Femur (tissue), 1 donor: ENCODE data around the gene TRIM5.
A peak's percentile ranks its signal among the peaks of the same experiment; 100 is the strongest.
"Not testable (repeated sequence)": the region's sequence is repeated elsewhere in the genome, so short reads cannot be mapped to it uniquely, and the experiment has no call there.

Experiments
- DNase-seq: peaks from one replicate; pipeline ENCODE4 v3.0.0-alpha.2; 2017

The TRIM5 gene

GRCh38 chr11:5684646-5685362, at the start of gene TRIM5:
TRIM5 (minus strand) TSS chr11:5685074; CDS start chr11:5680177, 4,897 bp downstream.
- peak; percentile 93 for DNase-seq

DNA sequence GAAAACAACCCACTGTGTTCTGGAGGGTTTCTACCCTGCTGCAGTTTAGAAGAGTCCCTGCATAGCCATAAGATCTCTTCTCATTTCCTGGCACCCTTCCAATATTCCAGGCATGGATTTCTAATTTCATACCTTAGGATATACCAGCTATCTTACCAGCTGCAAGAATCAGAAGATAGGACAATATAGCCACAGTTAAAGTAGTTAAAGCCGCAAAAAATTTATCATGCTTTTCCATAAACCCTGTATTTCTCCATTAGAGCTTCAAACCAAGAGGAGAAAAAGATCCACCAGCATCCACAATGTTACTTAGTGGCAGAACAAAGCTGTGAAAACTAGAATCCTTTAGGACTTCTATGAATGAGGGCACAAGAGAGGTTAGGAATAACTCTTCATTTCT, 42.8 kb upstream of the TRIM5 start:
- DNase-seq = no peak

- no peak for DNase-seq
These were observed 41.5 kb upstream of the TRIM5 start for GRCh38 chr11:5726351-5726750.

GRCh38 chr11:5722622-5723021, 37.7 kb upstream of the TRIM5 start:
- no peak for DNase-seq

GRCh38 chr11:5719703-5720495, 35.0 kb upstream of the TRIM5 start:
- peak; percentile 21 for DNase-seq

- DNase-seq = not testable (repeated sequence)
These were observed 31.6 kb upstream of the TRIM5 start for GRCh38 chr11:5716518-5716917.

- no peak for DNase-seq
These were observed 28.8 kb upstream of the TRIM5 start for GRCh38 chr11:5713695-5714094.

DNA sequence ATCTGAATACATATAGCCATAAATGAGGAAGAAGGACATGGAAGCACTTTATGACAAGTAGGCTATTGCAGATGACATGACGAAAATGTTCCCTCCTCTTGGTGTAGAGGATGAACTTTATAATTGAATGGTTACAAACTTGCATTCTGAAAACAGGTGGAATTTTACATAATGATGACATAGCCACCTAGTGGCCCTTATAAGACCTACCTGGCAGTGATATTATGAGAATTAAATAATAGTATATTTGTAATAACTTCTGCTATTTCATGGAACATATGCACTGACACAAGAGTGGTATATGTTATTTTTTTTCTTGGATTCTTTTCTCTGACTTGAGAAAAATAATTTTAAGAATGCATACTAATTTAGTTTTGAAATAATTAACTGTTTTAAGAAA, 27.6 kb upstream of the TRIM5 start:
- DNase-seq = no peak

DNA sequence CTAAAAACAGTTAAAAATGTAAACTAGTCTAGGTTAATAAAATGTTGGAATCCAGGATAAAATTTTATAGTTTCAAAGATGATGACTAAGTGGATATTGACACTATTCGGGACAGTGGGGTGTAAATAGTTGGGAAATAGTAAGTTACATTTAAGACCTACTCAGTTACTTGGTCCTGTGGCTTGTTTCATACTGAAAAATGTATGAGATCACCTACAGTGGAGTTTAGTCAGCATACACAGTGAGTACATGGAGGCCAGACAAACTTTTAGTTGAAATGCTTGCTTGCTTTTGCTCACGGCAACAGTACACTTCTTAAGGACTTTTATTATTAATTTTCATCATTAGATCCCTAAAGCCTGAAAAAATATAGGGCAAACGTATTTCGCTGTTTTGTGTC, 20.8 kb upstream of the TRIM5 start:
- no peak for DNase-seq

DNA sequence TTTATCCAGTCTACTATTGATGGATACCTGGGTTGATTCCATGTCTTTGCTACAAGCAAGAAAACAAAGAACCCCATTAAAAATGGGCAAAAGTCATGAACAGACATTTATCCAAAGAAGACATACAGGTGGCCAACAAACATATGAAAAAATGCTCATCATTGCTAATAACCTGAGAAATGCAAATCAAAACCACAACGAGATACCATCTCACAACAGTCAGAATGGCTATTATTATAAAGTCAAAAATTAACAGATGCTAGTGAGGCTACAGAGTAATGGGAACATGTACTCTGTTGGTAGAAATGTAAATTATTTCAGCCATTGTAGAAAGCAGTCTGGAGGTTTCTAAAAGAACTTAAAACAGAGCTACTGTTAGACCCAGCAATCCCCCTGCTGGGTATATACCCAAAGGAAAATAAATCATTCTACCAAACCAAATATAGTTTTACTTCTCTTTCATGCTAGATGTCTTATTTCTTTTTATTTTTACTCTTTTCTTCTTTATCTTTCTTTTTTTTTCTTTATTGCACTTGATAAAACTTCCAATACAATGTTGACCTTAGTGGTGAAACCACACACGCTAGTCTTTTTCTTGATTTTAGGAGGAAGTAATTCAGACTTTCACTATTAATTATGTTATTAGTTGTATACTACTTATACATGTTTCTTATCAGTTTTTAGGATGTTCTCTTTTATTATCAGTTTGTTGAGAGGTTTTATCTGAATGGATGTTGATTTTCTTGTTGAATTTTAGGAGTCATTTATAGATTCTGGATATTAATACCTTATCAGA, 19.1 kb upstream of the TRIM5 start:
- DNase-seq = no peak

DNA sequence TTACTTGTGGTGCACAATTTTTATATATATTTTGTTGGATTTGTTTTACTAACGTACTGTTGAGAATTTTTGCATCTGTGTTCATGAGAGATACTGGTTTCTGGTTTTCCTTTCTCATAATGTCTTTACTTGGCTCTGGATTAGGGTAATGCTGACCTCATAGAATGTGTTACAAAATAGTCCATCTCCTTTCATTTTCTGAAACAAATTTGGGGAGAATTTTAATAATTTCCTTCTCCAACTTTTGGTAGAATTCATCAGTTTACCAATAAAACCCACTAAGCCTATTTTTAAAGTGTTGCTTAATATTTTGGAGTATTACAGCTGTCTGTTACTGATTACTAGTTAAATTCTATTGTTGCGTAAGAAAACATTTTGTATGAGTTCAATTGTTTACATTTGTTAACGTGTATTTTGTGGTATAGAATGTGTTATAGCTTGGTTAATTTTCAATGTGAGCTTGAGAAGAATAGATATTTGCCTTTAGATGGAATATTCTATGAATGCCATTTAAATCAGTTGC, 16.2 kb upstream of the TRIM5 start:
- DNase-seq = no peak

- DNase-seq = no peak
These were observed 15.7 kb upstream of the TRIM5 start for GRCh38 chr11:5700421-5701054.

DNA sequence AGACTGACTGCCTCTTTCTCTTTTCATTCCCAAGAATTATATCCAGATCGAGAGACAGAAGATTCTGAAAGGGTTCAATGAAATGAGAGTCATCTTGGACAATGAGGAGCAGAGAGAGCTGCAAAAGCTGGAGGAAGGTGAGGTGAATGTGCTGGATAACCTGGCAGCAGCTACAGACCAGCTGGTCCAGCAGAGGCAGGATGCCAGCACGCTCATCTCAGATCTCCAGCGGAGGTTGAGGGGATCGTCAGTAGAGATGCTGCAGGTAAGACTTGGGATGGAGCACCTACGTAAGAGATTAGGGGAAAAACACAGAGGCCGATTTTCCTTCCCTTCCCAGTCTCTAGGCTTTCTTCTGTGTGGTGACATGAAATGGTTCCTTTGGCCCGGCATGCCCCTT, 13.4 kb upstream of the TRIM5 start:
- DNase-seq = no peak

GRCh38 chr11:5696210-5696609, 11.3 kb upstream of the TRIM5 start:
- no peak for DNase-seq

DNA sequence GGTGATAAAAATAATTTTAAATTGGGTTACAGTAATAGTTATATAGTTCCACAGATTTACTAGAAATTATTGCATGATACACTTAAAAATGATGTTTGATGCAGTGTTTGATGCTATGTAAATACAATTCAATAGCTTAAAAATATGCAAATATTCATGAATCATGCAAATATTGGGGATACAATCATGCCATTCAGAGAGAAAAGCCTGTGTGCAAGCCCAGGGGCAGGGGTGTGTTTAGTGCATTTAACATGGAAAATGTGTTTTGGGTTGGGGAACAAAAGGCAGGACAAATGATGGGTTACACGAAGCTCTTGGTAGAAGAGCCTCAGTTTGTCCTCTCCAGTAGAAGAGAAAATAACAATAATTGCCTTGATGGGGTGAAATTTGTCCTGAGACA, 10.7 kb upstream of the TRIM5 start:
- no peak for DNase-seq

- DNase-seq = no peak
These were observed 9.8 kb upstream of the TRIM5 start for GRCh38 chr11:5694642-5695041.

GRCh38 chr11:5691964-5692361, 7.1 kb upstream of the TRIM5 start:
- no peak for DNase-seq

- not testable (repeated sequence) for DNase-seq
These were observed 6.5 kb upstream of the TRIM5 start for GRCh38 chr11:5691238-5691963.

- no peak for DNase-seq
These were observed 5.9 kb upstream of the TRIM5 start for GRCh38 chr11:5690736-5691135.

DNA sequence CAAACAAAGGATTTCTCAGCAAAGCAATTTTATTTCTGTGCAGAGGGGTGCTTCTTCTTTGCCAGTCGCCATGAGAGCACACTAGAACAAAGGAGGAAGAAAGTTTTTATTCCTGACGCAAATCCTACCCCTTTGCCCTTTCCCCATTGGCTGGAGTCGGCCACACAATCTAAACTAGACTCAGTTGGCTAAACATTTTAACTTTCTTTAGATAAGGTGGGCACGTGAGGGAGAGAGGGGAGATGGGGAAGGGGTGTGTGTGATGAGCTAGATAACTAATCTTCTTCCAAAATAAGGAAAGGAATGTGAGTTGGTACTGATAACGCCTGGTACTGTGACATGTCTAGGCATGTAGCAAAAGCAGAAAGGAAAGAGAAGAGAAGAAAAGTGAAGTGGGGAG, 5.3 kb upstream of the TRIM5 start:
- DNase-seq = no peak

- peak; percentile 61 for DNase-seq
These were observed 4.7 kb upstream of the TRIM5 start, which contains the start of gene TRIM22 for GRCh38 chr11:5689551-5689983. TRIM22 (plus strand) TSS chr11:5689790; CDS start chr11:5696233, 6,443 bp downstream.

GRCh38 chr11:5688482-5688881, 3.6 kb upstream of the TRIM5 start:
- no peak for DNase-seq
